Neural progenitor cell (in vitro differentiated cells): ENCODE data around the gene TSPAN14. TPM values are rescaled to one million over a fixed set of nuclear protein-coding genes. Genes with fewer than 3 reads are reported as not detected.

ENCODE experiments used
- DNase-seq: peaks from one replicate; pipeline ENCODE4 v3.0.0-alpha.2; 2016; ENCODE audit warnings: low spot score
- H2AFZ ChIP-seq: fragments of 200-600 bp; sonication (generic); replicated peaks from 2 replicates; pipeline ENCODE4 v1.6.1; 2016; ENCODE audit warnings: antibody characterized with exemption
- H3F3A ChIP-seq: fragments of 200-600 bp; sonication (generic); 2 replicates; pipeline ENCODE4 v1.6.1; 2016; ENCODE audit warnings: antibody characterized with exemption, low read depth
- H3K27ac ChIP-seq: fragments of 200-600 bp; sonication (generic); 2 replicates; pipeline ENCODE4 v1.5.1; 2016; ENCODE audit warnings: mild to moderate bottlenecking
- H3K27me3 ChIP-seq: fragments of 200-600 bp; sonication (generic); 2 replicates; pipeline ENCODE4 v1.6.1; 2016; ENCODE audit warnings: mild to moderate bottlenecking, moderate library complexity
- H3K36me3 ChIP-seq: fragments of 200-600 bp; sonication (generic); 2 replicates; pipeline ENCODE4 v1.5.1; 2016
- H3K4me1 ChIP-seq: fragments of 200-600 bp; sonication (generic); 2 replicates; pipeline ENCODE4 v1.6.1; 2016; ENCODE audit warnings: mixed run types
- H3K4me2 ChIP-seq: fragments of 200-600 bp; sonication (generic); 2 replicates; pipeline ENCODE4 v1.6.1; 2016
- H3K4me3 ChIP-seq: fragments of 200-600 bp; sonication (generic); 2 replicates; pipeline ENCODE4 v1.5.1; 2016
- H3K79me2 ChIP-seq: fragments of 200-600 bp; sonication (generic); 2 replicates; pipeline ENCODE4 v1.6.1; 2016; ENCODE audit warnings: low read depth
- H3K9ac ChIP-seq: fragments of 200-600 bp; sonication (generic); 2 replicates; pipeline ENCODE4 v1.6.1; 2016
- H3K9me3 ChIP-seq: fragments of 200-600 bp; sonication (generic); 2 replicates; pipeline ENCODE4 v1.5.1; 2016; ENCODE audit warnings: low read depth
- H4K20me1 ChIP-seq: fragments of 200-600 bp; sonication (generic); 2 replicates; pipeline ENCODE4 v1.6.1; 2016; ENCODE audit warnings: low read depth
- H3K27ac Mint-ChIP-seq: 3 replicates; pipeline ENCODE4 v1.8.0; 2021; ENCODE audit warnings: mixed read lengths
- H3K27me3 Mint-ChIP-seq: 2 replicates; pipeline ENCODE4 v1.8.0; 2022; ENCODE audit warnings: low read depth, mild to moderate bottlenecking, inconsistent platforms, moderate library complexity, mixed read lengths; ENCODE audit not compliant: insufficient read depth
- H3K36me3 Mint-ChIP-seq: 3 replicates; pipeline ENCODE4 v1.8.0; 2021; ENCODE audit warnings: mixed read lengths
- H3K4me1 Mint-ChIP-seq: 3 replicates; pipeline ENCODE4 v1.8.0; 2021; ENCODE audit warnings: mixed read lengths
- H3K4me3 Mint-ChIP-seq: 3 replicates; pipeline ENCODE4 v1.8.0; 2021; ENCODE audit warnings: mild to moderate bottlenecking, moderate library complexity, mixed read lengths
- H3K9me3 Mint-ChIP-seq: 3 replicates; pipeline ENCODE4 v1.8.0; 2020; ENCODE audit warnings: mixed read lengths
- EZH2 ChIP-seq: fragments of 200-600 bp; sonication (generic); IDR thresholded peaks from 2 replicates; pipeline ENCODE4 v1.6.1; 2017; ENCODE audit warnings: antibody characterized with exemption, mild to moderate bottlenecking, moderate library complexity
- EZH2phosphoT487 ChIP-seq: fragments of 200-600 bp; sonication (generic); IDR thresholded peaks from 2 replicates; pipeline ENCODE4 v1.6.1; 2017; ENCODE audit warnings: antibody characterized with exemption
- total RNA-seq: library from RNA; depleted of rRNA; stranded (reverse); fragments of >200 nt; gene quantifications from 2 replicates; pipeline ENCODE4 v1.2.3, GENCODE V29; 2015; ENCODE audit warnings: low replicate concordance
- TF ChIP-seq, protein P1 (sequence below): fragments of 200-600 bp; sonication (generic); IDR thresholded peaks from 2 replicates; pipeline ENCODE4 v1.5.1; 2017; ENCODE audit warnings: antibody characterized with exemption, mild to moderate bottlenecking

The TSPAN14 gene
- total RNA-seq, 1 donor from 2014 or later = 32.7 TPM

- no peak overlapping the region for H3K4me3 Mint-ChIP-seq
- no peak overlapping the region for H3K27ac Mint-ChIP-seq
- Histone ChIP-seq H3F3A (peaks cover 9% of the 10 kb centered on the region), H3K27ac (no peak overlapping the region), H3K4me3 (no peak overlapping the region), H4K20me1 (no peaks in the 10 kb centered on the region), H3K4me1 (peaks cover 15% of the 10 kb centered on the region), H3K4me2 (no peak overlapping the region), H3K9ac (no peak overlapping the region), H3K79me2 (no peaks in the 10 kb centered on the region), H3K27me3 (peaks cover 3% of the 10 kb centered on the region), H3K9me3 (no peaks in the 10 kb centered on the region), H3K36me3 (no peaks in the 10 kb centered on the region), H2AFZ (no peak overlapping the region)
- DNase-seq = peak; percentile 41
- peaks cover 5% of the 10 kb centered on the region for H3K27me3 Mint-ChIP-seq
- H3K4me1 Mint-ChIP-seq = peaks cover 8% of the 10 kb centered on the region
- H3K36me3 Mint-ChIP-seq = peaks cover 2% of the 10 kb centered on the region
- H3K9me3 Mint-ChIP-seq = peaks cover 9% of the 10 kb centered on the region
- TF ChIP-seq EZH2phosphoT487 (no peak), EZH2 (no peak)
- TF ChIP-seq, protein P1, sequence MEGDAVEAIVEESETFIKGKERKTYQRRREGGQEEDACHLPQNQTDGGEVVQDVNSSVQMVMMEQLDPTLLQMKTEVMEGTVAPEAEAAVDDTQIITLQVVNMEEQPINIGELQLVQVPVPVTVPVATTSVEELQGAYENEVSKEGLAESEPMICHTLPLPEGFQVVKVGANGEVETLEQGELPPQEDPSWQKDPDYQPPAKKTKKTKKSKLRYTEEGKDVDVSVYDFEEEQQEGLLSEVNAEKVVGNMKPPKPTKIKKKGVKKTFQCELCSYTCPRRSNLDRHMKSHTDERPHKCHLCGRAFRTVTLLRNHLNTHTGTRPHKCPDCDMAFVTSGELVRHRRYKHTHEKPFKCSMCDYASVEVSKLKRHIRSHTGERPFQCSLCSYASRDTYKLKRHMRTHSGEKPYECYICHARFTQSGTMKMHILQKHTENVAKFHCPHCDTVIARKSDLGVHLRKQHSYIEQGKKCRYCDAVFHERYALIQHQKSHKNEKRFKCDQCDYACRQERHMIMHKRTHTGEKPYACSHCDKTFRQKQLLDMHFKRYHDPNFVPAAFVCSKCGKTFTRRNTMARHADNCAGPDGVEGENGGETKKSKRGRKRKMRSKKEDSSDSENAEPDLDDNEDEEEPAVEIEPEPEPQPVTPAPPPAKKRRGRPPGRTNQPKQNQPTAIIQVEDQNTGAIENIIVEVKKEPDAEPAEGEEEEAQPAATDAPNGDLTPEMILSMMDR = peak; percentile 42
Observed at GRCh38 chr10:80535671-80536360, 81.7 kb downstream of the TSPAN14 start.

DNA sequence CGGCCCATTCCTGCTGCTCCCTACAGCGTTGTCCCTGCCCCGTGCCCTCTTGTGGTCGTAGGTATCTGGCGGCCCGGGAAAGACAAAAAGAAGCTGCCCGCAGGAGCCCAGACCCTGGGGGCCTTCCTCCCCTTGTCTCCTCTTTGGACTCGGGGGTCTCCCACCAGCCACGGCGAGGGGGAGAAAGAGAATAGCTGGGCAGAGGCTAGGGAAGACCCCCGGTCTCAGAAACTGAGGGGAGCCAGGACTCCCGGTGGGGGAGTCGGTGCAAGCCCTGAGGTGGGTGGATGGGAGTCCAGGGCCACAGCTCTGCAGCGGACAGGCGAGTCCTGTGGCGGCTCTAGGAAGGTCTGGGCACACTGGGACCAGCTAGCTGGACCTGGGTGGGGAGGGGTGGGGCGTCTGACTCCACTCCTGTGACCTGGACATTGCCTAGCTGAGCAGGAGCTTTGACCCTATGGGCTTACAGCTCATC is 82.3 kb downstream of the TSPAN14 start:
- H3K36me3 ChIP-seq = no peaks in the 10 kb centered on the region
- DNase-seq = no peak
- H3F3A ChIP-seq = peaks cover 9% of the 10 kb centered on the region
- H3K9me3 ChIP-seq = no peaks in the 10 kb centered on the region
- no peak overlapping the region for H3K27ac ChIP-seq
- H4K20me1 ChIP-seq = no peaks in the 10 kb centered on the region
- H3K4me1 ChIP-seq = peaks cover 13% of the 10 kb centered on the region
- Mint-ChIP-seq H3K27me3 (peaks cover 5% of the 10 kb centered on the region), H3K4me3 (no peak overlapping the region), H3K9me3 (peaks cover 9% of the 10 kb centered on the region), H3K36me3 (peaks cover 2% of the 10 kb centered on the region), H3K4me1 (peaks cover 8% of the 10 kb centered on the region), H3K27ac (no peak overlapping the region)
- H3K4me2 ChIP-seq = no peak overlapping the region
- no peak overlapping the region for H2AFZ ChIP-seq
- no peak overlapping the region for H3K9ac ChIP-seq
- H3K27me3 ChIP-seq = peaks cover 3% of the 10 kb centered on the region
- H3K79me2 ChIP-seq = no peaks in the 10 kb centered on the region
- no peak overlapping the region for H3K4me3 ChIP-seq
- no peak for TF ChIP-seq EZH2phosphoT487
- no peak for TF ChIP-seq EZH2
- TF ChIP-seq, protein P1 = no peak

GRCh38 chr10:80537086-80537735 is 83.1 kb downstream of the TSPAN14 start:
- Mint-ChIP-seq H3K9me3 (peaks cover 9% of the 10 kb centered on the region), H3K27ac (peak overlapping the region; percentile 91), H3K4me1 (peaks cover 8% of the 10 kb centered on the region), H3K36me3 (peaks cover 2% of the 10 kb centered on the region), H3K27me3 (peaks cover 7% of the 10 kb centered on the region), H3K4me3 (no peak overlapping the region)
- Histone ChIP-seq H3K27ac (peak overlapping the region; percentile 34), H3K9ac (no peak overlapping the region), H3K27me3 (peaks cover 3% of the 10 kb centered on the region), H3F3A (peaks cover 9% of the 10 kb centered on the region), H3K4me2 (peak overlapping the region; percentile 49), H3K36me3 (no peaks in the 10 kb centered on the region), H2AFZ (peak overlapping the region; percentile 17), H3K4me3 (no peak overlapping the region), H3K79me2 (no peaks in the 10 kb centered on the region), H3K4me1 (peaks cover 13% of the 10 kb centered on the region), H4K20me1 (no peaks in the 10 kb centered on the region), H3K9me3 (no peaks in the 10 kb centered on the region)
- TF ChIP-seq, protein P1 = no peak
- TF ChIP-seq EZH2 (no peak), EZH2phosphoT487 (no peak)
- DNase-seq = peak; percentile 31
